Measurements from ENCODE around the gene CASK.

DNA sequence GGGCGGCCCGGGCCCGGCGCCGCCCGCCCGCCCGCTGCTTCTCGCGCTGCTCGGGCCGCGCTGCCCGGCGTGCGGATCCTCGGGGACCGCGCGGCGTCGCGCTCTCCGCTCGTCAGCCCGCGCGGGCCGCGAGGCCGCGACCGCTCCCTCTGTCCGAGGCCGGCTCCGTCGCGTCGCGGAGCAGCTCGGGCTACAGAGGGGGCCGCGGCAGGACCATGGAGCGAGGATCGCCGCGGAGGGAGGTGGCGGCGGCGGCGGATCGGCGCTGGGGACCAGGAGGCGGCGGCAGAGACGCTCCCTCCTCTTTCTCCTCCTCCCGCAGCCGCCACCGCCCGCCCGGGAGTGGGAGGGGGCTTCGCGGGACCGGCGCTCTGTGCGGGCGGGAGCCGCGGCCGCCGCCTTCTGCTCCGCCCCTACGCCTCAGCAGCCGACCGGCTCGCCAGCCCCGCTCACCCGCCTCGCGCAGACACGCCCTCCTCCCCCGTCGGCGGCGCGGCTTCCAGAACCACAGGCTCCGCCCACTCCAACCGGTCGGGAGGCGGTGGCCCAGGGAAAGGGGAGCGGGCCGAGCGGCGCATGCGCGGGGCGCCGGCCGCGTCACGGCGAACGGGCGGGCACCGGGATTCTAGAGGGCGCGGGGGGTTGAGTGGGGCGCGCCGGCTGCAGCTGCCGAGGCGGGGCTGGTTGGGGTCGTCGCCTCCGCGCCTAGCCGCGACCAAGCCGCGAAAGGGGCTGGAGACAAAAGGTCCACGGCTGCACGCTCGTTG is at the start of gene CASK:
- TF ChIP-seq, protein P1, sequence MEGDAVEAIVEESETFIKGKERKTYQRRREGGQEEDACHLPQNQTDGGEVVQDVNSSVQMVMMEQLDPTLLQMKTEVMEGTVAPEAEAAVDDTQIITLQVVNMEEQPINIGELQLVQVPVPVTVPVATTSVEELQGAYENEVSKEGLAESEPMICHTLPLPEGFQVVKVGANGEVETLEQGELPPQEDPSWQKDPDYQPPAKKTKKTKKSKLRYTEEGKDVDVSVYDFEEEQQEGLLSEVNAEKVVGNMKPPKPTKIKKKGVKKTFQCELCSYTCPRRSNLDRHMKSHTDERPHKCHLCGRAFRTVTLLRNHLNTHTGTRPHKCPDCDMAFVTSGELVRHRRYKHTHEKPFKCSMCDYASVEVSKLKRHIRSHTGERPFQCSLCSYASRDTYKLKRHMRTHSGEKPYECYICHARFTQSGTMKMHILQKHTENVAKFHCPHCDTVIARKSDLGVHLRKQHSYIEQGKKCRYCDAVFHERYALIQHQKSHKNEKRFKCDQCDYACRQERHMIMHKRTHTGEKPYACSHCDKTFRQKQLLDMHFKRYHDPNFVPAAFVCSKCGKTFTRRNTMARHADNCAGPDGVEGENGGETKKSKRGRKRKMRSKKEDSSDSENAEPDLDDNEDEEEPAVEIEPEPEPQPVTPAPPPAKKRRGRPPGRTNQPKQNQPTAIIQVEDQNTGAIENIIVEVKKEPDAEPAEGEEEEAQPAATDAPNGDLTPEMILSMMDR (IDR thresholded peaks at IDR 0.05; ENCODE audit: insufficient read depth, low read length), result no peak
- TF ChIP-seq, protein P2, sequence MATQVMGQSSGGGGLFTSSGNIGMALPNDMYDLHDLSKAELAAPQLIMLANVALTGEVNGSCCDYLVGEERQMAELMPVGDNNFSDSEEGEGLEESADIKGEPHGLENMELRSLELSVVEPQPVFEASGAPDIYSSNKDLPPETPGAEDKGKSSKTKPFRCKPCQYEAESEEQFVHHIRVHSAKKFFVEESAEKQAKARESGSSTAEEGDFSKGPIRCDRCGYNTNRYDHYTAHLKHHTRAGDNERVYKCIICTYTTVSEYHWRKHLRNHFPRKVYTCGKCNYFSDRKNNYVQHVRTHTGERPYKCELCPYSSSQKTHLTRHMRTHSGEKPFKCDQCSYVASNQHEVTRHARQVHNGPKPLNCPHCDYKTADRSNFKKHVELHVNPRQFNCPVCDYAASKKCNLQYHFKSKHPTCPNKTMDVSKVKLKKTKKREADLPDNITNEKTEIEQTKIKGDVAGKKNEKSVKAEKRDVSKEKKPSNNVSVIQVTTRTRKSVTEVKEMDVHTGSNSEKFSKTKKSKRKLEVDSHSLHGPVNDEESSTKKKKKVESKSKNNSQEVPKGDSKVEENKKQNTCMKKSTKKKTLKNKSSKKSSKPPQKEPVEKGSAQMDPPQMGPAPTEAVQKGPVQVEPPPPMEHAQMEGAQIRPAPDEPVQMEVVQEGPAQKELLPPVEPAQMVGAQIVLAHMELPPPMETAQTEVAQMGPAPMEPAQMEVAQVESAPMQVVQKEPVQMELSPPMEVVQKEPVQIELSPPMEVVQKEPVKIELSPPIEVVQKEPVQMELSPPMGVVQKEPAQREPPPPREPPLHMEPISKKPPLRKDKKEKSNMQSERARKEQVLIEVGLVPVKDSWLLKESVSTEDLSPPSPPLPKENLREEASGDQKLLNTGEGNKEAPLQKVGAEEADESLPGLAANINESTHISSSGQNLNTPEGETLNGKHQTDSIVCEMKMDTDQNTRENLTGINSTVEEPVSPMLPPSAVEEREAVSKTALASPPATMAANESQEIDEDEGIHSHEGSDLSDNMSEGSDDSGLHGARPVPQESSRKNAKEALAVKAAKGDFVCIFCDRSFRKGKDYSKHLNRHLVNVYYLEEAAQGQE (IDR thresholded peaks at IDR 0.05; ENCODE audit: insufficient replicate concordance, low read depth), result no peak
- TF ChIP-seq POLR2AphosphoS5 (IDR thresholded peaks at IDR 0.05; ENCODE audit: low read depth) (no peak), SPI1 (IDR thresholded peaks at IDR 0.05; ENCODE audit: borderline replicate concordance, low read depth) (no peak), GABPA (IDR thresholded peaks at IDR 0.05; ENCODE audit: low read depth) (no peak)
